ENCODE results near the gene MYO10. TPM values are rescaled to one million over a fixed set of nuclear protein-coding genes. Genes with fewer than 3 reads are reported as not detected.

The MYO10 gene
- total RNA-seq, 4 donors from 2014 or later = 30.6 to 55.9 (median 38.2) TPM

DNA sequence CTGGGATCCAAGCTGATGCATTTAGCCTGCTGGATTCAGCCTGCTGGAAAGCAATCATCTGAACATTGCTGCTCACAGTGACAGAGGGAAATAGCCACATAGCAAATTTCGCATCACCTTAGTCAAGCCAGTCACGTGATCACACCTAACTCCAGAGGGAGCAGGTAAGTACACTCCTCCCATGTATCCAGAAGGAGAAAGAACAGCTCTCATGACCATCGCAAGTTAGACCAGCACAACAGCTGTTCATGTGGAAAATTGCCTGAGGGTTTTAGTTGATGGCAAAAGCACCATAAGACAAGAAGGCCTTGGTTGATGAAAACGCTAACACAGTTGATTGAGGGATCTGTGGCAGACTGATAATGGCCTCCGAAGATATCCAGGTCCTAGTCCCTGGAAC, 34.2 kb upstream of the MYO10 start:
- Histone ChIP-seq H3K4me1 (no peaks in the 10 kb centered on the region), H3K27ac (no peak overlapping the region), H3K9me3 (no peaks in the 10 kb centered on the region), H3K36me3 (no peaks in the 10 kb centered on the region), H3K27me3 (no peaks in the 10 kb centered on the region), H3K4me3 (no peak overlapping the region)
- DNase-seq (ENCODE audit: low spot score in 2 of 2) = no peak
- WGBS, 2 donors = 83 to 86% methylated on average over 5 of the region's 5 CpGs
- TF ChIP-seq, protein P1, sequence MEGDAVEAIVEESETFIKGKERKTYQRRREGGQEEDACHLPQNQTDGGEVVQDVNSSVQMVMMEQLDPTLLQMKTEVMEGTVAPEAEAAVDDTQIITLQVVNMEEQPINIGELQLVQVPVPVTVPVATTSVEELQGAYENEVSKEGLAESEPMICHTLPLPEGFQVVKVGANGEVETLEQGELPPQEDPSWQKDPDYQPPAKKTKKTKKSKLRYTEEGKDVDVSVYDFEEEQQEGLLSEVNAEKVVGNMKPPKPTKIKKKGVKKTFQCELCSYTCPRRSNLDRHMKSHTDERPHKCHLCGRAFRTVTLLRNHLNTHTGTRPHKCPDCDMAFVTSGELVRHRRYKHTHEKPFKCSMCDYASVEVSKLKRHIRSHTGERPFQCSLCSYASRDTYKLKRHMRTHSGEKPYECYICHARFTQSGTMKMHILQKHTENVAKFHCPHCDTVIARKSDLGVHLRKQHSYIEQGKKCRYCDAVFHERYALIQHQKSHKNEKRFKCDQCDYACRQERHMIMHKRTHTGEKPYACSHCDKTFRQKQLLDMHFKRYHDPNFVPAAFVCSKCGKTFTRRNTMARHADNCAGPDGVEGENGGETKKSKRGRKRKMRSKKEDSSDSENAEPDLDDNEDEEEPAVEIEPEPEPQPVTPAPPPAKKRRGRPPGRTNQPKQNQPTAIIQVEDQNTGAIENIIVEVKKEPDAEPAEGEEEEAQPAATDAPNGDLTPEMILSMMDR (IDR thresholded peaks at IDR 0.05) = no peak
- TF ChIP-seq POLR2A (IDR thresholded peaks at IDR 0.05) (no peak), EP300 (IDR thresholded peaks at IDR 0.05) (no peak)

DNA sequence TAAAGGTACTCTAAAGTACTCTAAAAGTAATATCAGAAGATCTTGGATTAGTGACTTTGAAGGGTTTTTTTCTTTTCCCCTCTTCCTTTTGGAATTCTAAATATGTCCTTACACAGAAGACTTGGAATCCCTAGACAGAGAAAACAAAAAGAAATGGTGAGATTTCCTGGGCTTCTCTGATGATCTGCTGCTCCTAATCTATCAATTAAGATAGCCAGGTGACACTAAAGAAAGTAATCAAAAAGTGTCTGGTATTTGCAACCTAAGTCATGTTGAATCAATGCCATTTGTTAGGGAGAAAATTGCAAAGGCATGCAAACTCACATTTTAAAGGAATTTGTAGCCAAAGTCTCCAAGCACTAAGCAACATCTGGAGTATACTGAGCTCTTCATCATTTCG, 29.5 kb upstream of the MYO10 start:
- H3K4me3 ChIP-seq = no peak overlapping the region
- TF ChIP-seq POLR2A (IDR thresholded peaks at IDR 0.05) = no peak
- no peak for TF ChIP-seq EP300 (IDR thresholded peaks at IDR 0.05)
- TF ChIP-seq, protein P1 (IDR thresholded peaks at IDR 0.05) = no peak
- 31 to 48% methylated on average over 1 of the region's 1 CpG for WGBS, 2 donors

DNA sequence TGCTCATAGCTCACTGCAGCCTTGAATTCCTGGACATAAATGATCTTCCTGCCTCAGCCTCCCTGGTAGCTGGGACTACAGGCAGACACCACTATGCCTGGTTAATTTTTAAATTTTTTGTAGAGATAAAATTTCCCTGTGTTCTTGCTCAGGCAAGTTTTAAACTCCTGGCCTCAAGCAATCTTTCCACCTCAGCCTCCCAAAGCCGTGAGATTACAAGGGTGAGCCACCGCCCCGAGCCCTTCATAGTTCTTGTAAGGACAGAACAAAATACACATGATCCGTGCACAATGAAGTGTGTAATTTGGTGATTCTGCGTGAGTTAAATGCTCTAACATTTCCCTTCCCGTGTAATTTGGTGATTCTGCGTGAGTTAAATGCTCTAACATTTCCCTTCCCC, 27.7 kb upstream of the MYO10 start:
- Histone ChIP-seq H3K4me3 (no peak overlapping the region), H3K36me3 (no peaks in the 10 kb centered on the region), H3K4me1 (no peaks in the 10 kb centered on the region), H3K9me3 (no peaks in the 10 kb centered on the region), H3K27ac (no peak overlapping the region), H3K27me3 (no peaks in the 10 kb centered on the region)
- 88 to 90% methylated on average over 7 of the region's 7 CpGs for WGBS, 2 donors
- TF ChIP-seq EP300 (IDR thresholded peaks at IDR 0.05) (no peak), POLR2A (IDR thresholded peaks at IDR 0.05) (no peak)
- TF ChIP-seq, protein P1 (IDR thresholded peaks at IDR 0.05) = no peak
- DNase-seq (ENCODE audit: low spot score in 2 of 2) = no peak

More for the DNA sequence above, 29.5 kb upstream of the MYO10 start:
- H3K4me1 ChIP-seq = no peaks in the 10 kb centered on the region
- no peak for DNase-seq (ENCODE audit: low spot score in 2 of 2)
- H3K36me3 ChIP-seq = no peaks in the 10 kb centered on the region
- H3K9me3 ChIP-seq = no peaks in the 10 kb centered on the region
- H3K27ac ChIP-seq = no peak overlapping the region
- H3K27me3 ChIP-seq = no peaks in the 10 kb centered on the region

DNA sequence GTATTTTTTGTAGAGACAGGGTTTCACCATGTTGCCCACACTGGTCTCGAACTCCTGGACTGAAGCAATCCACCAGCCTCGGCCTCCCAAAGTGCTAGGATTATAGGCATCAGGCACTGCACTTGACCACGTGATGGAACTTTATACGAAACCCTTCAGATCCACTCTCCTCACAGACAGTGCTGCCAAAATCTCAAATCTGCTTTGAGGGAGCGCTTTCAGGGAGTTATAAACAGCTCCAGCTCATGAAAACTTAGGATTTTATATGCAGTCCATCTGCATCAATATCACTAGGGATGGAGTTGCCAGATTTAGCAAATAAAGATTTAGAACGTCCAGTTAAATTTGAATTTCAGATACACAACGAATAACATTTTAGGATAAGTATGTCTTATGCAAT, 25.0 kb upstream of the MYO10 start:
- Histone ChIP-seq H3K27ac (no peak overlapping the region), H3K4me3 (no peak overlapping the region), H3K27me3 (no peaks in the 10 kb centered on the region), H3K36me3 (no peaks in the 10 kb centered on the region), H3K9me3 (no peaks in the 10 kb centered on the region), H3K4me1 (no peaks in the 10 kb centered on the region)
- TF ChIP-seq POLR2A (IDR thresholded peaks at IDR 0.05) = no peak
- TF ChIP-seq, protein P1 (IDR thresholded peaks at IDR 0.05) = no peak
- TF ChIP-seq EP300 (IDR thresholded peaks at IDR 0.05) = no peak
- DNase-seq (ENCODE audit: low spot score in 2 of 2) = no peak
- WGBS, 2 donors = 72 to 76% methylated on average over 7 of the region's 7 CpGs

DNA sequence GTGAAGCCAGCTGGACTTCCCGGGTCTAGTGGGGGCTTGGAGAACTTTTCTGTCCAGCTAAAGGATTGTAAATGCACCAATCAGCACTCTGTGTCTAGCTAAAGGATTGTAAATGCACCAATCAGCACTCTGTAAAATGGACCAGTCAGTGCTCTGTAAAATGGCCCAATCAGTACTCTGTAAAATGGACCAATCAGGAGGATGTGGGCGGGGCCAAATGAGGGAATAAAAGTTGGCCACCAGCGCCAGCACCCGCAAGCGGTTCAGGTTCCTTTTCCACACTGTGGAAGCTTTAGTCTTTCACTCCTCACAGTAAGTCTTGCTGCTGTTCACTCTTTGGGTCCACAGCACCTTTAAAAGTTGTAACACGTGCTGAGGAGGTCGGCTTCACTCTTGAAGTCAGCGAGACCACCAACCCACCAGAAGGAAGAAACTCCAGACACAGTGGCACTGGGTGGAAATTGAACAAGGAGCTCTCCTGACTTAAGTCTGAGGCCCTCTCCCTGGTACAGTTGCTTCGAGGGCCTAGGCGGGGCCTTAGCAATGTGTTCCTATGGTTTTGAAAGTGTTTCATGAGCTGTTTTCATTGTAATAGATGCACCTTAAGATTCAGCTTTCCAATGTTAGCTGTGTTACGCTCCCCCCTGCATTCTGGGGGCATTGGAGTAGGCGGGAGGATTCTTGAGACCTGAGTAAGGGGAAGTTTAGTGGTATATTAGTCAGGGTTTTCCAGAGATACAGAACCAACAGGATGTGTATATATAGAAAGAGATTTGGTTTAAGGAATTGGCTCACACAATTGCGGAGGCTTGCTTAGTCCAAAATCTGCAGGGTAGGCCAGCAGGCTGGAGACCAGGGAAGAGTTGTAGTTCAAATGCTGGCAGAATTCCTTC, 21.5 kb upstream of the MYO10 start:
- H3K4me3 ChIP-seq = no peak overlapping the region
- no peaks in the 10 kb centered on the region for H3K36me3 ChIP-seq
- H3K27me3 ChIP-seq = no peaks in the 10 kb centered on the region
- TF ChIP-seq POLR2A (IDR thresholded peaks at IDR 0.05) = no peak
- TF ChIP-seq, protein P1 (IDR thresholded peaks at IDR 0.05) = no peak
- no peak for TF ChIP-seq EP300 (IDR thresholded peaks at IDR 0.05)
- H3K9me3 ChIP-seq = no peaks in the 10 kb centered on the region
- no peak overlapping the region for H3K27ac ChIP-seq
- no peak for DNase-seq (ENCODE audit: low spot score in 2 of 2)
- WGBS, 2 donors = 86 to 90% methylated on average over 13 of the region's 13 CpGs
- no peaks in the 10 kb centered on the region for H3K4me1 ChIP-seq

Data from tibial nerve (tissue), 4 donors.